Hindlimb muscle (tissue), 1 donor: Measurements from ENCODE around the gene DOCK9. TPM values are rescaled to one million over a fixed set of nuclear protein-coding genes. Genes with fewer than 3 reads are reported as not detected.
"Not testable (repeated sequence)": the region's sequence is repeated elsewhere in the genome, so short reads cannot be mapped to it uniquely, and the experiment has no call there.

Experiments
- DNase-seq: peaks from one replicate; pipeline ENCODE4 v3.0.0-alpha.2; 2013
- polyA plus RNA-seq: library from polyadenylated mRNA; unstranded; fragments of 120-200 nt; gene quantifications from one replicate; pipeline ENCODE4 v1.2.1, GENCODE V29; 2013; ENCODE audit not compliant: insufficient read length

The DOCK9 gene
- polyA plus RNA-seq, 1 donor, result 97.1 TPM

DNA sequence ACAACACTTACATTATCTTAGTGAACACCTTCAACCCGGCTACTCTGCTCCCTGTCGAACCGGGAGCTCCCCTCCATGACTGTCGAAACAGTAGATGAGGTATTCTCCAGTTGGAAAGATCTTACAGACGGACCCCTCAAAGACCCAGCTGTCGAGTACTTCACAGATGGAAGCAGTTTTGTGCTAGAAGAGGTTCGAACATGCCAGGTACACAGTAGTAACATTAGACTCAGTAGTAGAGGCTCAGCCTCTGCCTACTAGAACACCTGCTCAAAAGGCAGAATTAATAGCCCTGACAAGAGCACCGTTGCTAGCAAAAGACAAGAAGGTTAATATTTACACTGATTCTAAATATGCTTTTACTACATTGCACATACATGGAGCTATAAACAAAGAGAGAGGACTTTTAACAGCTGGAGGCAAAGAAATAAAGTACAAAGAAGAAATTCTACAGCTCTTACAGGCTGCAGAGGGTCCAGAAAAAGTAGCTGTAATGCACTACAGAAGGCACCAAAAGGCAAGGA, 211.8 kb downstream of the DOCK9 start:
- DNase-seq, result no peak

DNA sequence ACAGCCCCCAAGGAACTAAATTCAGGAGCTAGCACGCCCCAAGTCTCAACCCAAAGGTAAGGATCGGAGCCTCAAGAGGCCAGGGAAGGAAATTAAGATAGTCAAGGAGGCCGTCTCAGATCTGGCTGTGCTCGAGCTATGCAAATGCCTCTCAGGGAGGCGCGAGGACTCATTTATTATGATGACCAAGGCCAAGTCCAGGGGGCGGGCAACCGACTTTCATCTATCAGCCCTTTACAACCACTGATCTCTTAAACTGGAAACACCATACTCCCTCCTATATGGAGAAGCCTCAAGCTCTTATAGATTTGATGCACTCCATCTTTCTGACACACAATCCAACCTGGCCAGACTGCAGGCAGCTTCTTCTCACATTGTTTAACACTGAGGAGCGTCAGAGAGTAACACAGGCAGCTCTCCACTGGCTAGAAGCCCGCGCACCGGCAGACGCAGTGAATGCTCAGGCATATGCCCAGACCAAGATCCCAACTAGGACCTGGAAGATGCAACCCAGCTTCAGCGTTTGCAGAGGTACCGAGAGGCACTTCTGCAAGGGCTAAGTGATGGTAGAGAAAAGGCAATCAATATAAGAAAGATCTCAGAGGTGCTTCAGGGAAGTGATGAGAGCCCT, 215.8 kb downstream of the DOCK9 start:
- no peak for DNase-seq

DNA sequence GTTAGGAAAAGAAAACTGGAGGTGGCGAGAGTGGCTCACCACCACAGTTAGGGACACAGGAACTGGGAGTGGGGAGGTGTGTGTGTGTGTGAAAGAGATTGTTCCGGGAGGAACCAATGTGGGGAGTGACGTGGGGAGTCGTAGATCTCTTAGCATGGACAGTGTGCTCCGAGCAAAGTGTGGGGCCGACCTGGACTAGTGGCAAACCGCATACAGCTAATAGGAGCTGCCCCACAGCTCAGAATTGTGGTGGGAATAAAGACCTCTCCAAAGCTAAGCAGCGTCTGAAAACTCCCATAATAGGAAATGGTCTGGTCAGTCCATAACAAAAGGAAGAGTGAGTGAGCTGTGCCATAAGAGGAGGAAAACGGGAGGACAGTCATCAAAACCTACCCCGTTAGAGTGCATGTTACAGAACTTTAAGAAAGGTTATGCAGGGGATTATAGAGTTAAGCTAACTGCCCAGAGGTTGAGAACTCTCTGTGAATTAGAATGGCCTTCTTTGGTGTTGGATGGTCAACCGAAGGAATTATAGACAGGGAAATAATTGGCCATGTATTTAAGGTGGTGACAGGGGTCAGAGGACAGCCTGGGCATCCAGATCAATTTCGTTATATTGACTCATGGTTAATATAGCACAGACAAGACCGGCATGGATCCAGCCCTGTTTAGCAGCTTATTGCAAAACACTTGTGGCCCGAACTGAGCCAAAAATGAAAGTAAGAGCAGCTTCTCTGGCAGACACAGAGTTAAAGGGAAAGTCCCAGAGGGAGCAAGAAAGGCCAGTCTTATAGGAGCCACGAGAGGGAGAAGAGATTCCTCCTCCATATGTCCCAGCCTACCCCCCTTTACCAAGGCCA, 216.5 kb downstream of the DOCK9 start:
- no peak for DNase-seq

DNA sequence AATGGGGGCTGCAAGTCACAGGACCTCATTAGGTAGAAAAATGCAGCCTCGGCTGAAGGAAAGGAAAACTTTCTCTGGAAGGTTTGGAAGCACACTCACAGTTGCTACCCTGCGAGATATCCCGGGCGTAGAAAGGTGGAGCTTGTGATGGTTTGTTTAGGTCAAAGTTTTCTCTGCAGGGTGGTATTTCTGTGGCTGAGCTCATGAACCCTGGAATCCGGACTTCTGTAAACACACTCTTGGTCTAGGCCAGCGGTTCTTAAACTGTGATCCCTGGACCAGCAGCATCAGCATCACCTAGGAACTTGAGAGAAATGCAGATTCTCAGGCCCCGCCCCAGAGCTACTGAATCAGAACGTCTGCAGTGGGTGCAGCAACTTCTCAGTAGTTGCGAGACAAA, 222.1 kb downstream of the DOCK9 start:
- no peak for DNase-seq

DNA sequence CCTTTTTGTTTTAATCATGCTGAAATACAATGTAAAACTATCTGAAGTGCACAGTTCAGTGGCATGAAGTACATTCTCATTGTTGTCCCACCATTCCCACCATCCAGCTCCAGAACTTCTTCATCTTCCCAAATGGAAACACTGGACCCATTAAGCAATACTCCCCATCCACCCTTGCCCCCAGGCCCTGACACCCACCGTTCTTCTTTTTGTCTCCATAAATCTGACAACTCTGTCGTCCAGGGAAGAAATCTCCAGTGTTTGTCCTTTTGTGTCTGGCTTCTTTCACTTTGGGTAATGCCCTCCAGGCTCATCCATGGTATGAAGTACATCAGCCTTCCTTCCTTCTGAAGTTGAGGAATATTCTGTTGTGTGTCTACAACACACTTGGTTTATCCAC, 222.7 kb downstream of the DOCK9 start:
- no peak for DNase-seq

DNA sequence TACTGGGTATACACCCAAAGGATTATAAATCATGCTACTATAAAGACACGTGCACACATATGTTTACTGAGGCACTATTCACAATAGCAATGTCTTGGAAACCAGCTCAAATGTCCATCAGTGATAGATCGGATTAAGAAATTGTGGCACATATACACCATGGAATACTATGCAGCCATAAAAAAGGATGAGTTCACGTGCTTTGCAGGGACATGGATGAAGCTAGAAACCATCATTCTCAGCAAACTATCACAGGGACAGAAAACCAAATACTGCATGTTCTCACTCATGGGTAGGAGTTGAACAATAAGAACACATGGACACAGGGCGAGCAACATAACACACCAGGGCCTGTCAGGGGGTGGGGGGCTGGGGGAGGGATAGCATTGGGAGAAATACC, 223.4 kb downstream of the DOCK9 start:
- not testable (repeated sequence) for DNase-seq

DNA sequence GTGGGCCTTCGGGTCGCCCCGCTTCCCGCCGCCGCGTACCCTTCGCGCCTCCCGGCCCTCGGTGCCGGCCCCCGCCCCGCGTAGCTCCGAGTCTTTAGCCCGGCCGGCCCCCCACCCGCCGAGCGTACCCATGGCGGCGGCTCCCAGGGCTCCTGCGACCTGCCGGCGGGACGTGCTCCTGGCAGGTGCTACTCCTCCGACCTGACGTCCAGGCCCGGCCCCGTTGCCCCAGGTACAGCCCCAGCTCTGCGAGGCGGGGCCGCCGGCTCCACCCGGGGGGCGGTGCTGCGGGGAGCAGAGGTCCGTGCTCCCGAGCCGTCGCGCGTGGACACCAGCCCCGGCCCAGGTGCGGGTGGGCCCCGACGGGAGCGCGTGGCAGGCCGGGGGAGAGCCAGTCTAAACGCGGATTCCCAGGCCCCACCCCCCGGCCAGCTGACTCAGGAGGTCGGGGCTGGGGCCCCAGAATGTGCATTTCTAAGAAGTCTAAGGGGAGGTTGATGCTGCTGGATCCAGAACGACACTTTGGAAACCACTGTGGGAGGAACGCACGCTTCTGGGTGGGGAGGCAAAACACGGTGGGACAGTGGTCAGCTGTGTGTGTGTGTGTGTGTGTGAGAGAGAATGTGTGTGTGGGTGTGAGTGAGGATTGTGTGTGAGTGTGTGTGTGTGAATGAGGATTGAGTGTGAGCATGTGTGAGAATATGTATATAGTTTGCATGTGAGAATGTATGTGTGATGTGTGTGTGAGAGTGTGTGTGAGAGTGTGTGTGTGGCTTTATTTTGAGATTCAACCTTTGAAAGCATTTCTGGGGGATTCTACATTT, 225.2 kb downstream of the DOCK9 start, which contains the start of gene SLC15A1:
SLC15A1 (minus strand) TSS at position 206 of the 824 bp plus-strand sequence; CDS start at position 132, 74 bp downstream.
- no peak for DNase-seq

DNA sequence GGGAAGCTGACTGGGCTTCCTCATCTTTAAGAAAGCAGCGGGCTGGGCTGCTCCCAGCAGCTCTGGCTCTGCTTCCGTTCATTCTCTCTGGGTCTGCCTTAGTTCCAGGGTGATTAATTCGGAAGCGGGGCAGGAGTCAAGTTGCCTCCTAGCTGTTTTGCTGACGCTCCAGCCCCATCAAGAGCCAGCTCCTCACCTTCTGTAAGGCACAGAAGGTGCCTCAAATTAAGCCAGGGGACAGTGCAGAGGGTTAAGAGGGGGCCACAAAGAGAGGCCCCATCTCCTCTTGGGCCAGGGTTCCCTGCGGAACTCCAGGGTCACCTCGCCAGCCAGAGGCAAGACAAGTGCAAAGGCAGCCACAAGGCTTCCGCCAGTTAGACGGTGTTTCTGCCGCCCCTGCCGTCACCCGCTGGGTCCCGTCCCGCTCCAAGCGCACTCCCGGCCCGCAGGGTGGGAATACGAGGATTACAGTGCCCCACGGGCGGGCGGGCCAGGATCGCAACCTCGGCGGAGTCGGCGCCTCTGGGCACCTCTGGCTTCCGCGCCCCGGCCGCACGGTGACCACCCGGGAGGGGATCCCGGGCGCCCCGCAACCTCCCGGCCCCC, 225.9 kb downstream of the DOCK9 start:
- DNase-seq, result no peak

DNA sequence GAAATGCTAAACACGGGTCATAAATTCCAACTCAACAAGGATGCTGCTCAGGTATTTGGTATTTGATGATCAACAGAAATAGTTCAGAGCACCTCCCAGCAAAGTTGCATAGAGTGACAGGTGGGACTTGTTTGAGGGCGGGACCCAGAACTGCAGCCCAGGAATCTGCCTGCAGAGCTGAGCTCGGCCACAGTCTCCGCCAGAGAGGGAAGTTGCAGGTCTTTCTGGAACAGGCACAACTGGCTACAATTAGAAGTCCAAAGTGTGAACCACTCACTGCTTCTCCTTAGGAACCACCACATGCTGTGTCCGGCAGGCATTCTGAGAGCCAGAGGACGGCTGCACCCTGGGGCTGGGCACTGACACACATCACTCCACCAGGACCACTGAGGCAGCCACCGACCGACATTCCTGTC, 226.5 kb downstream of the DOCK9 start:
- DNase-seq, result no peak

DNA sequence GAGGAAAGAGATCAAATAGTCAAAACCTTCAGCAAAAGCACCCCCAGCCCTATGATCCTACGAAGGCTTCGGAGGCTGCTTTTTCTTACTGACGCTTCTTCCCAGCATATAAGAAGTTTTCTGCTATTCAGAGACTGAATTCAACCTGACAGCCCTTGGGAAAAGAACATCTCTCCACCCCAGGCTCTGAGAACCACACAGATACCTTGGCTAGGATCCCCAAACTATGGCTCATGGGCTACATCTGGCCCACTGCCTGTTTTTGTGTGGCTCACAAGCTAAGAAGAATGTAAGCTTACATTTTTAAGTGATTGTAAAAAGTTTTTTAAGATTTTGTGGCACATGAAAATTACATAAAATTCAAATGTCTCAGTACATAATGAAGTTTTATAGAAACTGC, 228.4 kb downstream of the DOCK9 start:
- DNase-seq, result no peak

DNA sequence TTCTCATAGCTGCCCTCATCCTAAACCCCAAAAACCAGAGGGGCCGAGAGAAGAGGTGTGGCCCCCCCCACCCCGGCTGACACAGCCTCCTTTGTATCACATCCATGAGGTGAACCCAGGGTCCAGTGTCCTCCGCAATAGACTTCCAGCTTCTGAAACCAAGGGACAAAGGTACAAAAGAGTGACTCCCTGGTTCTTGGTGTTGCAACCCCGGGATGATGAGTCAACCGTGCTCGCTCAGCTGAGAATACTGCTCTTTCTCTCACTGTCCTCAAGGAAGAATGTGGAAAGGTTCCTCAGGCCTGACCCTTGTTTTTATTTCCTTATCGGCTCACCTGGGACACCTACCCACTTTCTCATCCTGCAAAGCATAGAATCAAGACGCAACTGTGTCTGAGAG, 230.9 kb downstream of the DOCK9 start:
- DNase-seq, result no peak

Other genes with a start within 250 kb of the DOCK9 start
- not detected for gene SLC15A1, start 225.4 kb downstream of the DOCK9 start, polyA plus RNA-seq
- 89.7 TPM for gene UBAC2, start 222.8 kb upstream of the DOCK9 start, polyA plus RNA-seq